Non-pigmented ciliary epithelial cell (primary cell): ENCODE measurements around the gene XYLT1.
"Not testable (repeated sequence)": the region's sequence is repeated elsewhere in the genome, so short reads cannot be mapped to it uniquely, and the experiment has no call there.

Source experiments
- DNase-seq: peaks from one replicate; pipeline ENCODE4 v3.0.0-alpha.2; 2010; ENCODE audit warnings: low read depth

XYLT1 gene

GRCh38 chr16:17491140-17491662 lies 20.4 kb upstream of the XYLT1 start:
- DNase-seq, result no peak

- no peak for DNase-seq
These were observed 17.7 kb upstream of the XYLT1 start for GRCh38 chr16:17488506-17488905.

- no peak for DNase-seq
These were observed 12.6 kb upstream of the XYLT1 start for GRCh38 chr16:17483351-17483750.

GRCh38 chr16:17482341-17482740 lies 11.6 kb upstream of the XYLT1 start:
- DNase-seq, result not testable (repeated sequence)

- DNase-seq, result no peak
These were observed 11.0 kb upstream of the XYLT1 start for GRCh38 chr16:17481736-17482135.

GRCh38 chr16:17477260-17477545 lies 6.4 kb upstream of the XYLT1 start:
- not testable (repeated sequence) for DNase-seq

- no peak for DNase-seq
These were observed 5.9 kb upstream of the XYLT1 start for GRCh38 chr16:17476414-17477259.

- no peak for DNase-seq
These were observed 4.3 kb upstream of the XYLT1 start for GRCh38 chr16:17475104-17475503.

GRCh38 chr16:17474572-17474971 lies 3.8 kb upstream of the XYLT1 start:
- DNase-seq, result no peak

- no peak for DNase-seq
These were observed 3.3 kb upstream of the XYLT1 start for GRCh38 chr16:17474037-17474436.

GRCh38 chr16:17471719-17472461 lies 1.1 kb upstream of the XYLT1 start:
- DNase-seq, result no peak

GRCh38 chr16:17470182-17470907 lies 415 bp downstream of the XYLT1 start:
- DNase-seq, result no peak

- DNase-seq, result no peak
These were observed 999 bp downstream of the XYLT1 start for GRCh38 chr16:17469741-17470181.

GRCh38 chr16:17469011-17469740 lies 1.6 kb downstream of the XYLT1 start:
- DNase-seq, result no peak

- no peak for DNase-seq
These were observed 2.1 kb downstream of the XYLT1 start for GRCh38 chr16:17468611-17469010.

GRCh38 chr16:17467923-17468540 lies 2.7 kb downstream of the XYLT1 start:
- no peak for DNase-seq

GRCh38 chr16:17466876-17467275 lies 3.9 kb downstream of the XYLT1 start:
- DNase-seq, result no peak

GRCh38 chr16:17465460-17465859 lies 5.3 kb downstream of the XYLT1 start:
- no peak for DNase-seq

- no peak for DNase-seq
These were observed 7.4 kb downstream of the XYLT1 start for GRCh38 chr16:17463335-17463734.

- no peak for DNase-seq
These were observed 8.6 kb downstream of the XYLT1 start for GRCh38 chr16:17461951-17462729.

GRCh38 chr16:17460890-17461289 lies 9.9 kb downstream of the XYLT1 start:
- DNase-seq, result no peak
